Measurements from ENCODE around the gene GABPA. TPM values are rescaled to one million over a fixed set of nuclear protein-coding genes. Genes with fewer than 3 reads are reported as not detected.

Gene GABPA
- total and polyA plus RNA-seq, 2 of the 13 experiments (the other 11 are each of a cell fraction or from before 2014, with no cell fraction given) = 7.4 to 13.2 TPM

- no peak for TF ChIP-seq FOXJ3 (CRISPR knock-in tag; IDR thresholded peaks at IDR 0.05; ENCODE audit: borderline replicate concordance)
- TF ChIP-seq SMC3 (IDR thresholded peaks at IDR 0.05; ENCODE audit: low read length) = no peak
- TF ChIP-seq TFAP4 (IDR thresholded peaks at IDR 0.05; ENCODE audit: borderline replicate concordance, low read depth) = no peak; the same call in 1 of the 2 replicates
- TF ChIP-seq ZNF724P (CRISPR knock-in tag; IDR thresholded peaks at IDR 0.05; ENCODE audit: borderline replicate concordance) = peak; percentile 66; the same call in 1 of the 2 replicates
- TF ChIP-seq ZNF224 (CRISPR knock-in tag; IDR thresholded peaks at IDR 0.05) = 0 out of 2 replicates have a peak, but pooled peaks have one; percentile 16
- TF ChIP-seq U2AF1 (optimal IDR thresholded peaks at IDR 0.05; ENCODE audit: low read depth, low read length) = no peak
- no peak; the same call in 1 of the 2 replicates for TF ChIP-seq ZNF772 (CRISPR knock-in tag; IDR thresholded peaks at IDR 0.05)
- peak; percentile 98 for TF ChIP-seq ZC3H4 (CRISPR knock-in tag; IDR thresholded peaks at IDR 0.05; ENCODE audit: borderline replicate concordance)
- peak; percentile 67; the same call in 1 of the 2 replicates for TF ChIP-seq POLR2AphosphoS2 (IDR thresholded peaks at IDR 0.05; ENCODE audit: low read depth, low read length)
- TF ChIP-seq ZNF20 (CRISPR knock-in tag; IDR thresholded peaks at IDR 0.05) = no peak
- TF ChIP-seq NCOR1 (IDR thresholded peaks at IDR 0.05; ENCODE audit: borderline replicate concordance, low read length) = no peak
- peak; percentile 21; the same call in 1 of the 2 replicates for TF ChIP-seq ZNF678 (CRISPR knock-in tag; IDR thresholded peaks at IDR 0.05)
- peak; percentile 57 for TF ChIP-seq KMT2A (CRISPR knock-in tag; IDR thresholded peaks at IDR 0.05)
- 0 out of 2 replicates have a peak, but pooled peaks have one; percentile 56 for TF ChIP-seq MZF1 (CRISPR knock-in tag; IDR thresholded peaks at IDR 0.05; ENCODE audit: borderline replicate concordance)
- no peak for TF ChIP-seq BATF2 (CRISPR knock-in tag; IDR thresholded peaks at IDR 0.05)
- peak; percentile 53; the same call in 1 of the 2 replicates for TF ChIP-seq ARNTL (CRISPR knock-in tag; IDR thresholded peaks at IDR 0.05)
- no peak for TF ChIP-seq ZMAT5 (CRISPR knock-in tag; IDR thresholded peaks at IDR 0.05; ENCODE audit: borderline replicate concordance, low read depth)
- 0 out of 2 replicates have a peak, but pooled peaks have one; percentile 43 for TF ChIP-seq ZNF383 (CRISPR knock-in tag; IDR thresholded peaks at IDR 0.05; ENCODE audit: borderline replicate concordance)
- TF ChIP-seq DNMT3B (CRISPR knock-in tag; conservative IDR thresholded peaks at IDR 0.05) = no peak
- no peak for TF ChIP-seq ELK4 (CRISPR knock-in tag; IDR thresholded peaks at IDR 0.05; ENCODE audit: borderline replicate concordance)
- 0 out of 2 replicates have a peak, but pooled peaks have one; percentile 58 for TF ChIP-seq ATF5 (CRISPR knock-in tag; IDR thresholded peaks at IDR 0.05; ENCODE audit: low read depth)
Measured at GRCh38 chr21:25734904-25735645, at the start of gene GABPA, which contains the start of gene ATP5PF (continued).
